HepG2 (cell line): ENCODE measurements around the gene TRRAP. TPM values are rescaled to one million over a fixed set of nuclear protein-coding genes. Genes with fewer than 3 reads are reported as not detected.

Experiments used
- AGO2 ChIP-seq: fragments of 200-400 bp; formaldehyde crosslinking; optimal IDR thresholded peaks from 2 replicates; pipeline ENCODE3; 2017; ENCODE audit warnings: mild to moderate bottlenecking, low read depth, low read length, moderate library complexity
- CBFB ChIP-seq: sonication (generic); formaldehyde crosslinking; IDR thresholded peaks from 2 replicates; pipeline ENCODE4 v1.4.0; 2020; ENCODE audit warnings: missing genetic modification reagents
- FOSL1 ChIP-seq: sonication (generic); formaldehyde crosslinking; IDR thresholded peaks from 2 replicates; pipeline ENCODE4 v1.9.0; 2021; ENCODE audit warnings: missing genetic modification reagents, borderline replicate concordance
- KDM2A ChIP-seq: sonication (generic); formaldehyde crosslinking; IDR thresholded peaks from 2 replicates; pipeline ENCODE4 v1.4.0; 2020; ENCODE audit warnings: low read depth, missing genetic modification reagents, borderline replicate concordance
- LBX2 ChIP-seq: sonication (generic); formaldehyde crosslinking; IDR thresholded peaks from 2 replicates; pipeline ENCODE4 v1.5.0; 2020; ENCODE audit warnings: missing genetic modification reagents, mild to moderate bottlenecking, borderline replicate concordance
- NFE2L1 ChIP-seq: sonication (generic); formaldehyde crosslinking; IDR thresholded peaks from 2 replicates; pipeline ENCODE4 v1.4.0; 2020; ENCODE audit warnings: missing genetic modification reagents, mild to moderate bottlenecking, borderline replicate concordance
- PRDM10 ChIP-seq: sonication (generic); formaldehyde crosslinking; IDR thresholded peaks from 2 replicates; pipeline ENCODE4 v1.4.0; 2020; ENCODE audit warnings: low read depth, missing genetic modification reagents
- RBM22 ChIP-seq: fragments of 200-400 bp; formaldehyde crosslinking; optimal IDR thresholded peaks from 2 replicates; pipeline ENCODE3; 2017; ENCODE audit warnings: mild to moderate bottlenecking, low read length, moderate library complexity
- STAG1 ChIP-seq: sonication (generic); formaldehyde crosslinking; IDR thresholded peaks from 2 replicates; pipeline ENCODE4 v1.4.0; 2020; ENCODE audit warnings: missing genetic modification reagents
- ZBTB7B ChIP-seq: sonication (generic); formaldehyde crosslinking; IDR thresholded peaks from 2 replicates; pipeline ENCODE4 v1.4.0; 2020; ENCODE audit warnings: missing genetic modification reagents
- ZNF256 ChIP-seq: sonication (generic); formaldehyde crosslinking; conservative IDR thresholded peaks from 2 replicates; pipeline ENCODE4 v1.4.0; 2020; ENCODE audit warnings: missing genetic modification reagents
- ZNF605 ChIP-seq: sonication (generic); formaldehyde crosslinking; IDR thresholded peaks from 2 replicates; pipeline ENCODE4 v1.8.0; 2022; ENCODE audit warnings: mild to moderate bottlenecking, missing genetic modification reagents
- ZNF616 ChIP-seq: sonication (generic); formaldehyde crosslinking; IDR thresholded peaks from 2 replicates; pipeline ENCODE4 v1.5.0; 2020; ENCODE audit warnings: low read depth, mild to moderate bottlenecking, missing genetic modification reagents
- ZNF7 ChIP-seq: IDR thresholded peaks from 2 replicates; pipeline ENCODE4 v1.6.1; 2016; ENCODE audit warnings: missing biosample characterization, missing genetic modification reagents
- ZNF777 ChIP-seq: sonication (generic); formaldehyde crosslinking; IDR thresholded peaks from 2 replicates; pipeline ENCODE4 v1.4.0; 2020; ENCODE audit warnings: missing genetic modification reagents
- polyA plus RNA-seq, 8 experiments: library from polyadenylated mRNA; depleted of rRNA in 3 of 8; stranded (reverse) in 7 of 8; unstranded in 1 of 8; fragments of >200 nt; fragmentation: Illumina TruSeq in 4 of 8; extraction: Trizol in 4 of 8; gene quantifications; 2 replicates each; pipeline versions ENCODE4 v1.2.1 to v1.2.3, GENCODE V29; 2011 to 2016; ENCODE audit warnings: low read depth in 4 of 8, missing spikeins in 1 of 8, mixed read lengths in 1 of 8; ENCODE audit not compliant: insufficient read depth in 1 of 8
- total RNA-seq, 5 experiments: library from RNA; depleted of rRNA; stranded (reverse); fragments of >200 nt; fragmentation: Illumina TruSeq; extraction: Trizol; gene quantifications; 2 replicates each; pipeline ENCODE4 v1.2.3, GENCODE V29; 2016; ENCODE audit warnings: low read depth in 1 of 5
- TF ChIP-seq, protein P1 (sequence below): sonication (generic); formaldehyde crosslinking; IDR thresholded peaks from 2 replicates; pipeline ENCODE4 v1.4.0; 2020; ENCODE audit warnings: missing genetic modification reagents
- TF ChIP-seq, protein P2 (sequence below): sonication (generic); formaldehyde crosslinking; IDR thresholded peaks from 2 replicates; pipeline ENCODE4 v1.9.0; 2021; ENCODE audit warnings: mild to moderate bottlenecking, missing genetic modification reagents

Gene TRRAP
- total and polyA plus RNA-seq, 2 of the 13 experiments (the other 11 are each of a cell fraction or from before 2014, with no cell fraction given), result 8.6 to 10.5 TPM

DNA sequence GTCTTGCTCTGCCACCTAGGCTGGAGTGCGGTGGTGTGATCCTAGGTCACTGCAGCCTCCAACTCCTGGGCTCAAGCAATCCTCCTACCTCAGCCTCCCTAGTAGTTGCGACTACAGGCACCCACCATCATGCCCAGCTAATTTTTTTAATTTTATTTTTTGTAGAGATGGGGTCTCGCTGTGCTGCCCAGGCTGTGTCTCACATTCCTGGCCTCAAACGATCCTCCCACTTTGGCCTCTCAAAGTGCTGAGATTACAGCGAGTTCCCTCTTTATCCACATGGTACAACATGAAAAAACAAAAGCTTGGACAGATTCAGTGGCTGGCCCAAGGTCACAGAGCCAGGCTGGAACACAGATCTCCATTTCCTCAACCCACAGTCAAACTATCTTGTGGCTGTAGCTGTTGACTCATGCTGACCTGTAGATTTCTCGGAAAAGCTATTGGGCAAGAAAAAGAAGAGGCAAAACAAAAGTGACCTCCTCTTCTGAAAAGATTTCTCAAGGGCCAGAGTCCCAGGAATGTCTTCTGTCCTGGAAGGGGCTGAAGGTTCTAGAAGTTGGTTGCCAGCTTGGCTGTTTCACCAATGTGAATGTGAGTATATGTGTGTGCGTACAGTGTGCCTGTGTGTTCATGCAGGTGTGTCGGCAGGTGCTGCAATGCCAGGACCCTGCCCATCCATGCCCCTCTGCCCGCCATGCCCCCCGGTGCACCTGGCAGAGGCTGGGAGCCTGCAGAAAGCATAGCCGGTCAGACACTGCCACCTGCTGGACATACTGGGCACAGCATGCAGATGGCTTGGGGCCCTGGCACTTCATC is 36.9 kb upstream of the TRRAP start (continued):
- TF ChIP-seq LBX2 (CRISPR knock-in tag), result no peak
- TF ChIP-seq ZNF616, result no peak
- no peak for TF ChIP-seq PRDM10
- TF ChIP-seq ZNF7 (CRISPR knock-in tag), result no peak
- peak; percentile 95 for TF ChIP-seq STAG1 (CRISPR knock-in tag)
- TF ChIP-seq FOSL1, result no peak
- no peak for TF ChIP-seq ZBTB7B (CRISPR knock-in tag)
- TF ChIP-seq KDM2A (CRISPR knock-in tag), result no peak; the same call in 1 of the 2 replicates
- no peak for TF ChIP-seq ZNF777 (CRISPR knock-in tag)
- TF ChIP-seq, protein P1, sequence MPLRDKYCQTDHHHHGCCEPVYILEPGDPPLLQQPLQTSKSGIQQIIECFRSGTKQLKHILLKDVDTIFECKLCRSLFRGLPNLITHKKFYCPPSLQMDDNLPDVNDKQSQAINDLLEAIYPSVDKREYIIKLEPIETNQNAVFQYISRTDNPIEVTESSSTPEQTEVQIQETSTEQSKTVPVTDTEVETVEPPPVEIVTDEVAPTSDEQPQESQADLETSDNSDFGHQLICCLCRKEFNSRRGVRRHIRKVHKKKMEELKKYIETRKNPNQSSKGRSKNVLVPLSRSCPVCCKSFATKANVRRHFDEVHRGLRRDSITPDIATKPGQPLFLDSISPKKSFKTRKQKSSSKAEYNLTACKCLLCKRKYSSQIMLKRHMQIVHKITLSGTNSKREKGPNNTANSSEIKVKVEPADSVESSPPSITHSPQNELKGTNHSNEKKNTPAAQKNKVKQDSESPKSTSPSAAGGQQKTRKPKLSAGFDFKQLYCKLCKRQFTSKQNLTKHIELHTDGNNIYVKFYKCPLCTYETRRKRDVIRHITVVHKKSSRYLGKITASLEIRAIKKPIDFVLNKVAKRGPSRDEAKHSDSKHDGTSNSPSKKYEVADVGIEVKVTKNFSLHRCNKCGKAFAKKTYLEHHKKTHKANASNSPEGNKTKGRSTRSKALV, result no peak
- no peak for TF ChIP-seq AGO2
- 0 out of 2 replicates have a peak, but pooled peaks have one; percentile 27 for TF ChIP-seq ZNF605 (CRISPR knock-in tag)
- no peak for TF ChIP-seq NFE2L1 (CRISPR knock-in tag)
- TF ChIP-seq, protein P2, sequence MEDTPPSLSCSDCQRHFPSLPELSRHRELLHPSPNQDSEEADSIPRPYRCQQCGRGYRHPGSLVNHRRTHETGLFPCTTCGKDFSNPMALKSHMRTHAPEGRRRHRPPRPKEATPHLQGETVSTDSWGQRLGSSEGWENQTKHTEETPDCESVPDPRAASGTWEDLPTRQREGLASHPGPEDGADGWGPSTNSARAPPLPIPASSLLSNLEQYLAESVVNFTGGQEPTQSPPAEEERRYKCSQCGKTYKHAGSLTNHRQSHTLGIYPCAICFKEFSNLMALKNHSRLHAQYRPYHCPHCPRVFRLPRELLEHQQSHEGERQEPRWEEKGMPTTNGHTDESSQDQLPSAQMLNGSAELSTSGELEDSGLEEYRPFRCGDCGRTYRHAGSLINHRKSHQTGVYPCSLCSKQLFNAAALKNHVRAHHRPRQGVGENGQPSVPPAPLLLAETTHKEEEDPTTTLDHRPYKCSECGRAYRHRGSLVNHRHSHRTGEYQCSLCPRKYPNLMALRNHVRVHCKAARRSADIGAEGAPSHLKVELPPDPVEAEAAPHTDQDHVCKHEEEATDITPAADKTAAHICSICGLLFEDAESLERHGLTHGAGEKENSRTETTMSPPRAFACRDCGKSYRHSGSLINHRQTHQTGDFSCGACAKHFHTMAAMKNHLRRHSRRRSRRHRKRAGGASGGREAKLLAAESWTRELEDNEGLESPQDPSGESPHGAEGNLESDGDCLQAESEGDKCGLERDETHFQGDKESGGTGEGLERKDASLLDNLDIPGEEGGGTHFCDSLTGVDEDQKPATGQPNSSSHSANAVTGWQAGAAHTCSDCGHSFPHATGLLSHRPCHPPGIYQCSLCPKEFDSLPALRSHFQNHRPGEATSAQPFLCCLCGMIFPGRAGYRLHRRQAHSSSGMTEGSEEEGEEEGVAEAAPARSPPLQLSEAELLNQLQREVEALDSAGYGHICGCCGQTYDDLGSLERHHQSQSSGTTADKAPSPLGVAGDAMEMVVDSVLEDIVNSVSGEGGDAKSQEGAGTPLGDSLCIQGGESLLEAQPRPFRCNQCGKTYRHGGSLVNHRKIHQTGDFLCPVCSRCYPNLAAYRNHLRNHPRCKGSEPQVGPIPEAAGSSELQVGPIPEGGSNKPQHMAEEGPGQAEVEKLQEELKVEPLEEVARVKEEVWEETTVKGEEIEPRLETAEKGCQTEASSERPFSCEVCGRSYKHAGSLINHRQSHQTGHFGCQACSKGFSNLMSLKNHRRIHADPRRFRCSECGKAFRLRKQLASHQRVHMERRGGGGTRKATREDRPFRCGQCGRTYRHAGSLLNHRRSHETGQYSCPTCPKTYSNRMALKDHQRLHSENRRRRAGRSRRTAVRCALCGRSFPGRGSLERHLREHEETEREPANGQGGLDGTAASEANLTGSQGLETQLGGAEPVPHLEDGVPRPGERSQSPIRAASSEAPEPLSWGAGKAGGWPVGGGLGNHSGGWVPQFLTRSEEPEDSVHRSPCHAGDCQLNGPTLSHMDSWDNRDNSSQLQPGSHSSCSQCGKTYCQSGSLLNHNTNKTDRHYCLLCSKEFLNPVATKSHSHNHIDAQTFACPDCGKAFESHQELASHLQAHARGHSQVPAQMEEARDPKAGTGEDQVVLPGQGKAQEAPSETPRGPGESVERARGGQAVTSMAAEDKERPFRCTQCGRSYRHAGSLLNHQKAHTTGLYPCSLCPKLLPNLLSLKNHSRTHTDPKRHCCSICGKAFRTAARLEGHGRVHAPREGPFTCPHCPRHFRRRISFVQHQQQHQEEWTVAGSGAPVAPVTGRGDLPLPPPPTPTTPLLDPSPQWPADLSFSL, result no peak
- TF ChIP-seq RBM22, result no peak
- no peak for TF ChIP-seq ZNF256 (CRISPR knock-in tag)
- TF ChIP-seq CBFB (CRISPR knock-in tag), result no peak
